Smooth muscle cell of the brain vasculature (primary cell): ENCODE data around the gene FBXO42.
"Not testable (repeated sequence)": the region's sequence is repeated elsewhere in the genome, so short reads cannot be mapped to it uniquely, and the experiment has no call there.

ENCODE experiments used
- DNase-seq: peaks from one replicate; pipeline ENCODE4 v3.0.0-alpha.2; 2012; ENCODE audit warnings: low read depth, low spot score

Gene FBXO42

DNA sequence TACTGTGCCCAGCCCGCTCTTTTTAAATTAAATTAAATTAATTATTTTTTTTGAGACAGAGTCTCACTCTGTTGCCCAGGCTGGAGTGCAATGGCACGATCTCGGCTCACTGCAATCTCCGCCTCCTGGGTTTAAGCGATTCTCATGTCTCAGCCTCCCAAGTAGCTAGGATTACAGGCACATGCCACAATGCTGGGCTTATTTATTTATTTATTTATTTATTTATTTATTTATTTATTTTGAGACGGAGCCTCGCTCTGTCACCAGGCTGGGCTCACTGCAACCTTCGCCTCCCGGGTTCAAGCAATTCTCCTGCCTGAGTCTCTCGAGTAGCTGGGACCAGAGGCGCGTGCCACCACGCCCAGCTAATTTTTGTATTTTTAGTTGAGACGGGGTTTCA lies 129.6 kb downstream of the FBXO42 start:
- DNase-seq: not testable (repeated sequence)

DNA sequence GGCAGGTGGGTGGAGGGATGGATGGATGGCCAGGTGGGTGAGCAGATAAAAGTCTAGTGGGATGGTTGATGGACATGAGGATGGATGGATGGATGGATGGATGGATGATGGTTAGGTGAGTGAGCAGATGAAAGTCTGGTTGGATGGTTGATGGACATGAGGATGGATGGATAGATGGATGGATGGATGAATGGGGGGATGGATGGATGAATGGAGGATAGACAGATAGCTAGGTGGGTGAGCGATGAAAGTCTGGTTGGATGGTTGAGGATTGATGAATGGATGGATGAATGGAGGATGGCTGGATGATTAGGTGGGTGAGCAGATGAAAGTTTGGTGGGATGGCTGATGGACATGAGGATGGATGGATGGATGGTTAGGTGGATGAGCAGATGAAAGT lies 130.8 kb downstream of the FBXO42 start:
- no peak for DNase-seq

GRCh38 chr1:16219968-16220500 lies 132.2 kb downstream of the FBXO42 start:
- DNase-seq: no peak

DNA sequence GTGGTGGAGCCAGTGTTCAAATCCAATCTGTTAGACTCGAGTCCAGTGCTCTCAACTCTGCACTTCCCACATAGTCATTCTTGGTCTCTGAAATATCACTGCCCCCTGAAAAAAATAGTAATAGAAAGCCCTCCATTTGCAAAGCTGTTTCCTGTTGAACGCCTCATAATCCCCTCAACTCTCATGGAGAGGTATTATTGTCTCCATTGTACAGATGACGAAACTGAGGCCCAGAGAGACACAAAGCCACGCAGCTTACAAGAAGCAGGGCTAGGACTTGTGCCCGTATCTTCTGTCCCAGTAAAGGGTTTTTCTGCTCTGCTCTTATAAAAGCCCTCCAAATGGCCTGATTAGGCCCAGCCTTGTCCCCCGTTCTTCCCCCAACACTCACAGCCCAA lies 133.6 kb downstream of the FBXO42 start:
- no peak for DNase-seq

GRCh38 chr1:16218014-16218673 lies 134.1 kb downstream of the FBXO42 start:
- DNase-seq: no peak

- DNase-seq: peak; percentile 90
Observed at GRCh38 chr1:16217061-16217785, 135.1 kb downstream of the FBXO42 start.

DNA sequence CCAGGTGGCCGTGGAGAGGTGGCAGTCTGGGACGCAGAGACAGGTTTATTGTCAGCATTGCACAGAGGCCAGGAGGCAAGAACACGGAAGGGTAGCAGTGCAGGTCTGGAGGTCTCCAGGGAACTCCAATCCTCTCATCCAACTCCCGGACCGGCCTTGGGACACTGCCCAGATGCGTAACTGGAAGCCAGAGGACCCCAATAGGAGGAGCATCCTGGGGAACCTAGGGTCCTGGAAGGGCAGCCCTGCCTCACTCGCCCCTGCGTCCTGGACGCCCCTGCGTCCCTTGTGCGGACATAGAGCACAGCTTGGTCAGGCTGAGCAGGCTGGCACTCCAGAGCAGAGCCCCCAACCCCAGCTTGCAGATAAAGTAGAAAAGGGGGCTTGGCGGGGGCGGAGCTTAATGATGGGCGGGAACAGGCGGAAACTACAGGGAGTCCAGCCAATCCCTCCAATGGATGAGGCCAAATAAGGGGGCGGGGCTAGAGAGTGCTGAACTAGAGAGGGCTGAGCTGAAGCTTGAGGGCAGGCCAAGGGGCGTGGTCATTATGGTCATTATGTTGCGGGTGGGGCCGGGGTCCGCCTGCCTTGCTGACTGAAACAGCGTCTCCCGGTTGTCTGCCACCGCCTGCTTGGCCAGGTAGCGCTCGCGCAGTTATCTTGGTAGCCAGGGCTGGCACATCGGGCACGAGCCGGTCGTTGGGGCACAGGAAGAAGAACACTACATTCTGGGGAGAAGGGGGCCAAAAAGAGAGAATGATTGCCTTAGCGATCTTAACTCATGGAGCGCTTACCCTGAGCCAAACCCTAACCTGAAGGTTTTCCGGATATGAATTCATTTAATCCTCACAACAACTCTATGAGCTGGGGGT lies 136.2 kb downstream of the FBXO42 start:
- DNase-seq: peak; percentile 31

DNA sequence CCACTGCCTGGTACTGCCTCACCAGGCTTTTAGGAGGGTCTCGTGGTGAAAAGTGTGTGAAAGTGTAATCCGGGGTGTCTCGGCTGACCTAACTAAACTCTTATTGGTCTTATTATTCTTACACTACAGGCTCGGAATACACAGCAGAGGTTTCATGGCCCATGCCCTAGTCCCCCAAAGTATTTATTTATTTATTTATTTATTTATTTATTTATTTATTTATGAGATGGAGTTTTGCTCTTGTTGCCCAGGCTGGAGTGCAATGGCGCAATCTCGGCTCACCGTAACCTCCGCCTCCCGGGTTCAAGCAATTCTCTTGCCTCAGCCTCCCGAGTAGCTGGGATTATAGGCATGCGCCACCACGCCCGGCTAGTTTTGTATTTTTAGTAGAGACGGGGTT lies 137.0 kb downstream of the FBXO42 start:
- not testable (repeated sequence) for DNase-seq

DNA sequence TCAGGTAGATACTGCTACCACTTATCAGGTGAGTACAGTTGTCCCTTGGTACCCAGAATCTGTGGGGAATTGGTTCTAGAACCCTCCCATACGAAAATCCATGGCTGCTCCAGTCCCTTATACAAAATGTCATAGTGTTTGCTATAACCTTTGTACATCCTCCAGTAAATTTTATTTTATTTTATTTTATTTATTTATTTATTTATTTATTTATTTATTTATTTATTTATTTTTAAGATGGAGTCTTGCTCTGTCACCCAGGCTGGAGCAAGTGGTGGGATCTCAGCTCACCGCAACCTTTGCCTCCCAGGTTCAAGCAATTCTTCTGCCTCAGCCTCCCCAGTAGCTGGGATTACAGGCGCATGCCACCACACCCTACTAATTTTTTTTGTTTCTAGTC lies 138.7 kb downstream of the FBXO42 start:
- not testable (repeated sequence) for DNase-seq

DNA sequence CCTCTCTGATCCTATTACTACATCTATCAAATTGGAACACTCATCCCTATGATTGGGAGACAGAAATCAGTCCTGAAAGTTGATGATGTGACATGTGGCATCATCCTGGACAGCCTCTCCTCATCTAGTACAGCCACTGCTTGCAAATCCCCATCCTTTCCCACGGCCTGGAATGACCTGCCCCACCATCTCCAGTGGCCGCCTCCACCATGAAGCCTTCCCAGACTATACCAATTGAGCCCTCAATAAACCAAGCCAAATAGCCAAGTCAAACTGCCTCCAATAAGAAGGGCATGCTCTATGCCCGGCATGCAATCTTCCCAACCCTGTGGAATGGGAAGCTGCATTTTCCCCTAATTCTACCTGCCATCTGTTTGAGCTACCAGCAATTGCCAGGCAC lies 139.3 kb downstream of the FBXO42 start:
- no peak for DNase-seq

- no peak for DNase-seq
Observed at GRCh38 chr1:16212251-16212961, 139.9 kb downstream of the FBXO42 start, which contains the start of gene ARHGEF19. Gene ARHGEF19, minus strand, starts transcription at chr1:16212652. Its CDS starts 3,598 bp downstream, at chr1:16209054.

DNA sequence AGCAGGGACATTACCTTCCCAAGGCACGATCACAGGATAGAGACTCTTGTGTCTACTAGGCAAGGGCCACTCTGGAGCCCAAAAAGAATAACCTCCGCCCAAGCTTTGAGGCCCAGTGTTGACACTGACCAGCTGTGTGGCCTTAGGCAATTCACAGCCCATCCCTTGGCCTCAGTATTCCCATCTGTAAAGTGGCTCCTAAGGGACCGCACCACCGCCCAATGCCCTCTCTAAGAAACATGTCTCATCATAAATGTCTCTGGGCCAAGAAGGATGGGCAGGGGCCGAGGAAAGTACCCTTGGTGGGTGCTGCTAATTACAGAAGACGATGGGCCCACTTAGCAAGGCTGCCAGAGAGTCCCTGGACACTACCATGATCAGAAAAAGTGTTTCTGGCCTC lies 140.5 kb downstream of the FBXO42 start:
- DNase-seq: no peak

- DNase-seq: no peak
Observed at GRCh38 chr1:16210581-16210980, 141.7 kb downstream of the FBXO42 start.

DNA sequence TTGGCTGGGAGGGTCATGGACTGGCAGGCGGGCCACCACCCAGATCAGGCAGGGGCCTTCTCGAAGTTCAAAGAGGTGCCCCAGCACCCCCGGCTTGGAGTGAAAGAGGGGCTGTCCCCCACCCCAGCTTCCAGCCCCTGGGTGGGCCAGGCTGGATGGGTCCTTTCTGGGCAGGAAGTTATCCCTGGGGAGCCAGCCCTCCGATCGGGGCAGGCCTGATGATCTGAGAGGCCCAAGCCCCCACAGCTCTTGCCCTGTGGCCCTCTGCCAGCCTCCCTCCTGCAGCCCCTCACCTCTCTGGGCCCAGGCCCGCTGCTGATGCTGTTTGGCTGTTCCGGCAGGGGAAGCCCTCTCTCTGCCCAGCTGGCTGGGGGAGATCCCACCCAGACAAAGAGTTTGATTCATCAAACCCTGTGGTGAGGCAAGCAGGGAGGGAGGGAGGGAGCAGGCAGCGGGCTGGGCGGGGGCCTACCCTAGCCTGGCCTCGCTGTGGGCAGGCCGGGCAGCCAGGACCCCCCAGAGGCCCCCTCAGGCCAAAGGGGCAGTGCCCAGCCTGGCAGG lies 142.4 kb downstream of the FBXO42 start:
- DNase-seq: no peak

DNA sequence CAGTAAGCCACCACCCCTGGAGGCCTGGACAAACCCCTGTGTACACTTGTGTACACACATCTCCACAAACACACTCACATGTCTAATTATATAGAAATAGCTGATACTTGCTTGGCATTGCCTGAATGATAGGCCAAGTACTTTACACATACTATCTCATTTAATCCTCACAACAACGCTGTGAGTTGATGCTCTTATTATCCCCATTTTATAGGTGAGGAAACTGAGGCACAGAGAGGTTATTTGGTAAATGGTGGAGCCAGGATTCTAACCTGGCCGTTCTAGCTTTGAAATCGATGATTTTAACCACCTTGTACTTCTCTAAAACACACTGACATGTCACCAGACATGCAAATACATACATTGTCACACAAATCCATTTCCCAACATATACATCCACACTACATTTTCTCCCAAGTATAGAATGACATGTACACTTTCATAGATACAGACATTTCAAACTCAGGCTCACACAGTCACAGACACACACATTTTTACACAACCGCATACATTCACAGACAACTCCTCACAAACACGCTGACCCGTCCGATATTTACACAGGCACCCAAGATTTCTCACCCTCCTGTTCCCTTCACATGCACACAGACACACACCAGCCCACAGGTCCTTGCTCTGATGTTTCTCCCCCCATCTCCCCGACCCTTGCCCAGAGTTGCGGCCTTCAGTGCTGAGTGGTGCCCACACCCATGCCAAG lies 143.0 kb downstream of the FBXO42 start:
- DNase-seq: no peak

DNA sequence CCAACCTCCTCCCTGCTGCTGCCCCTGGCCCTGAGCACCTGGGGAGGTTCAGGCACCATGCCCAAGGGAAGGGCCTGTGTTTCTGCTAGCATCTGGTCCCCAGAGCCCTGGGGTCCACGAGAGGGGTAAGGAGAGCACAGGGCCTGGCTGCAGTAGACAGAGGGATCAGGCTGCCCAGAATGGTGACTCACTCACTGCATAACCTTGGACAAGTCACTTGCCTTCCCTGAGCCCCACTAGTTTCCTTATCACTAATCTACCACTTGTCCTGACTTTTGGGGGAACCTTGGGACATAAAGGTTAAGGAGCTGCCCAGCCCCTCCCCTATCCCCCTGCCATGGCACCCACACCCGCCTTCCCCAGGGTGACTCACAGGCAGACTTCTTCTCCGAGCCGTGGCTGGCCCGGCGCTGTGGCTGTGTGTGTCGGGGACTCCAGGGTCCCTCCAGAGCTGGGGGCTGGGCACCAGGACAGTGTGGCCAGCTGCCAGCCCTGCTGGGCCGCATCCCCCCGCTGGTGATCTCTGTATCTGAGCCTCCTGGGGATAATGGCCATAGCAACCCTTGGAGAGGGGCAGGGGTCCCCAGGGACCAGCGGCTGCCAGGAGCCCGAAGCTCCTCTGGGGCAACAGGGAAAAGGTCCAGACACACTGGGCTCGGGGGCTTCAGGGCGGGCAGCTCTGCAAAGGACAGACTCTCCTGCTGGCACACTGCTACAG lies 143.9 kb downstream of the FBXO42 start:
- DNase-seq: no peak

DNA sequence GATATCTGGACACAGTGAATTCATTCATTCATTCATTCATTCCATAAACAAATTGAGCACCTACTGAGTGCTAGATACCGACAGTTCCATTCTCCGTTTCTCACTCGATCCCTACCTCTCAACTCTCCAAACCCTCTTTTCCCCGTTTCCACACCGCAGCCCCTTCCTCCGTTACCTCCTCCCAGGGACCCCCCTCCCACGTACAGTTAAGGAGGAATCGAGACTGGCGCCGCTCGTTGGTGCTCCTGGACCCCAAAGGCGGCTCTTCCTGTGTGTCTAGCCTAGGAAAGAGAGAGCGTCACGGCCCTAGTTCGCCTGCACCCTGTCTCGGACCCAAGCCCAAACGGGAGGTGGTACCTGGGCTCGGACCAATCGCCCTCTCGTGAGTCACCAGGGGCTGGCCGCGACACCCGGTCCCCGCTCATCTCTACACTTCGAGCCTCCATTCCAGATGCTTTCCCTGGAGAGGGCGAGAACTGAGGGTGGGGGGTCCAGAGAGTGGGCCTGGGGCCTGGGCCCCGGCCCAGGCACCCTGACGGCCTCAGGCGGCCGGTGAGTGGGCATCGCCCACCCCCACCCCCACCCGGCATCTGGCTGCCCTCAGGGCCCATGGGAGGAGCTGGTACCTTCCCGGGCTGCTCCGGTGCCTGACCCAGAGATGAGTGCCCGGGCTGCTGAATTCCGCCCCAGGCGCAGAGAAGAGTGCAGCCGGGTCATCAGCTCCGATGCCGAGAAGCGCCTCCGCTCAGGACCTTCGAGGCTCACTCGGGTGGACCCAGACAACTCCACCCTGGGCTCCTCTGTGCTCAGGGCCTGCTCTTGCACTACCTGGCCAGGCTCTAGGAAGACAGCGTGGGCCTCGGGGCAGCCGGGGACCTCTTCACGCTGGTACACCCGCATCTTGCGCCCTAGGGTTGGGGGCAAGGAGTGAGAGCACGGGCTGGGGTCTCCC lies 144.7 kb downstream of the FBXO42 start:
- DNase-seq: no peak

DNA sequence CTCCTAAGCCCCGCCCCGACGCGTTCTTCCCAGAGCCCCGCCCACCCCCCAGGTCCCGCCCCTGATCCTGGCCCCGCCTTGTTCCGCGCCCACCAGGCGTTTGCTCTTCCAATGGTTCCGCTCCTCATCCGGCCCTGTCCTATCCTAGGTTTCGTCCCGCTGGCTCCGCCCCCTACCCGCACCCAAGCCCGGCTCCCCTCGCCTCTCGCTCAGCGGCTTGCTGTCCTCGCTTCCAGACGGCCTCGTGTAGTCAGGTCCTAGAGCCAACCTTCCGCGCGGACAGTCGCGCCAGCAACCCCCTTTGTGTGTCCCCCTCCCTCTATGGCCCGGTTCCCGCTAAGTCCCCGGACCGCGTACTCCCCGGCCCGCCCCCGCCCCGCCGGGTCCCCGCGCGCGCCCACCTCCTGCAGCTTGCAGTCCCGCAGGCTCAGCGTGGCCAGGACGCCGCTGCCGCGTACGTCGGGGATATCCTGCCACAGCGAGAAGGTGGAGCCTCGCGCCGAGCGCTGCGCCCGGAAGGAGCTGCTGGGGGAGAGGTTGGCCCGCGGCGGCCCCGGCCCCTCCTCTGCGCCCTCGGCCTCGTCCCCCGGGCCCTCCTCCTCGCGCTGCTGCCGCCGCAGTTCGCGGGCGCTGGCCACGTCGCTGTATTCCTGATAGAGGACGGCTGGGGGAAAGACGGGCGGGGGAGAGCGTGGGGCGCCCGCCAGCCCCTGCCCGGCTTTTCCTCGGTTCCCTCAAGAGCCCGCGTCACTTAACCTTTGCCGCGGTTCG lies 145.5 kb downstream of the FBXO42 start:
- peak; percentile 98 for DNase-seq
